ENCODE data around the gene LRTM1. TPM values are rescaled to one million over a fixed set of nuclear protein-coding genes. Genes with fewer than 3 reads are reported as not detected.

Gene LRTM1
- total and polyA plus RNA-seq, 2 of the 13 experiments (the other 11 are each of a cell fraction or from before 2014, with no cell fraction given): not detected

- 2% methylated on average over 3 of the region's 3 CpGs for WGBS (ENCODE audit: low lambda C conversion rate)
- ChIA-PET POLR2A (no interaction called here), CTCF (ENCODE audit: low intra/inter-chr PET ratio, low total read pairs) (no interaction called here)
- Histone ChIP-seq H4K20me1 (ENCODE audit: insufficient read depth, low read length) (no peaks in the 10 kb centered on the region), H3K27ac (ENCODE audit: extremely low read length, insufficient read depth, low read length) (no peak overlapping the region), H3K4me1 (ENCODE audit: insufficient read depth, low read length) (no peaks in the 10 kb centered on the region), H3K9ac (ENCODE audit: insufficient read depth, low read depth, low read length) (no peak overlapping the region), H3K79me2 (ENCODE audit: insufficient read depth, low read length) (no peaks in the 10 kb centered on the region), H2AFZ (ENCODE audit: low read length) (no peak overlapping the region), H3K4me2 (ENCODE audit: low read depth, low read length) (no peak overlapping the region), H3K9me3 (ENCODE audit: low read length) (no peaks in the 10 kb centered on the region), H3K4me3 (replicated peaks in 1 of 3; ENCODE audit: insufficient read depth in 1 of 3, low read depth in 2 of 3, low read length in 3 of 3) (no peak overlapping the region), H3K36me3 (replicated peaks in 1 of 2; ENCODE audit: control insufficient read depth in 1 of 2, insufficient read depth in 2 of 2, low read length in 2 of 2) (no peaks in the 10 kb centered on the region), H3K27me3 (ENCODE audit: control insufficient read depth in 1 of 2, insufficient read depth in 2 of 2, low read length in 2 of 2) (peaks cover 0 to 5% of the 10 kb centered on the region in 2 experiments; a peak in 1 of 5 replicates)
- intact Hi-C loops (cut with micrococcal nuclease; ENCODE audit: unreplicated experiment): no loop called here
- in situ Hi-C loops (cut with HindIII; ENCODE audit: extremely low pct_ligation_motif_present, low pct_unique_long_range_greater_than_20kb): no loop called here
- DNase-seq (ENCODE audit: low spot score) (no peak), FAIRE-seq (no peak), ATAC-seq (no peak)
- no peak for TF ChIP-seq CHD2 (IDR thresholded peaks at IDR 0.05; ENCODE audit: low read depth, low read length)
- TF ChIP-seq ZBTB14 (CRISPR knock-in tag; IDR thresholded peaks at IDR 0.05): no peak
- no peak for TF ChIP-seq KLF11 (CRISPR knock-in tag; IDR thresholded peaks at IDR 0.05)
- TF ChIP-seq ZNF430 (CRISPR knock-in tag; IDR thresholded peaks at IDR 0.05): no peak
- no peak for TF ChIP-seq REL (CRISPR knock-in tag; conservative IDR thresholded peaks at IDR 0.05)
- TF ChIP-seq AGO2 (optimal IDR thresholded peaks at IDR 0.05; ENCODE audit: low read depth, low read length): no peak
- no peak for TF ChIP-seq ATF1 (CRISPR knock-in tag; IDR thresholded peaks at IDR 0.05)
- no peak for TF ChIP-seq ZNF784 (CRISPR knock-in tag; IDR thresholded peaks at IDR 0.05; ENCODE audit: borderline replicate concordance)
- no peak for TF ChIP-seq PBX2 (CRISPR knock-in tag; IDR thresholded peaks at IDR 0.05)
- no peak for TF ChIP-seq ZNF10 (CRISPR knock-in tag; IDR thresholded peaks at IDR 0.05; ENCODE audit: borderline replicate concordance, low read depth)
- no peak for TF ChIP-seq KDM5B (CRISPR knock-in tag; IDR thresholded peaks at IDR 0.05; ENCODE audit: borderline replicate concordance)
- no peak for TF ChIP-seq ZUFSP (CRISPR knock-in tag; IDR thresholded peaks at IDR 0.05; ENCODE audit: borderline replicate concordance)
- no TSS peak for BruUV-seq (replicated peaks)
These were observed 30.7 kb downstream of the LRTM1 start for GRCh38 chr3:54897028-54897711.

Measured in HepG2 (cell line).